ENCODE measurements around the gene KLF1. TPM values are rescaled to one million over a fixed set of nuclear protein-coding genes. Genes with fewer than 3 reads are reported as not detected.

KLF1 gene
- polyA plus RNA-seq, 1 experiment, result not detected

DNA sequence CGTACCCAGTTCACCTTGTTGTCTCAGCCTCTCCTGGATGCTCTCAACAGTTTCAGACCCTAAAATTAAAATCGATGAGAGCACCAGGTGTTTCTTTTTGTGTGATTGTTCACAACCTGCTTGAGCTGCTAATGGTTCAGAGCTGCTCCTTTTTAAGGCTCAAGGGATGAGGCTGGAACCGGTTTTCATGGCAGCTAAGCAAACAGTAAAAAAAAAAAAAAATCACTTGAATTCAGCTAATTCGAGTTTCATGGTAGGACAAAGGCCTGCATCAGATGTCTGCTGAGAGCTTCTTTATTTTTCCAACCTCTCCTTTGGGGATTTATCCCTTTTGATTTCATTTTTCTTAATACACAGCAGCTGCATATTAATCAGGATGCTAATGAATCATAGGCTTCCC, 25.6 kb upstream of the KLF1 start:
- Histone ChIP-seq H3K36me3 (ENCODE audit: control insufficient read depth, insufficient read depth, low read length) (no peaks in the 10 kb centered on the region), H3K4me3 (ENCODE audit: low read depth, low read length) (no peak overlapping the region), H3K27me3 (ENCODE audit: control insufficient read depth, insufficient read depth, low read length) (no peaks in the 10 kb centered on the region)
- TF ChIP-seq, protein P1, sequence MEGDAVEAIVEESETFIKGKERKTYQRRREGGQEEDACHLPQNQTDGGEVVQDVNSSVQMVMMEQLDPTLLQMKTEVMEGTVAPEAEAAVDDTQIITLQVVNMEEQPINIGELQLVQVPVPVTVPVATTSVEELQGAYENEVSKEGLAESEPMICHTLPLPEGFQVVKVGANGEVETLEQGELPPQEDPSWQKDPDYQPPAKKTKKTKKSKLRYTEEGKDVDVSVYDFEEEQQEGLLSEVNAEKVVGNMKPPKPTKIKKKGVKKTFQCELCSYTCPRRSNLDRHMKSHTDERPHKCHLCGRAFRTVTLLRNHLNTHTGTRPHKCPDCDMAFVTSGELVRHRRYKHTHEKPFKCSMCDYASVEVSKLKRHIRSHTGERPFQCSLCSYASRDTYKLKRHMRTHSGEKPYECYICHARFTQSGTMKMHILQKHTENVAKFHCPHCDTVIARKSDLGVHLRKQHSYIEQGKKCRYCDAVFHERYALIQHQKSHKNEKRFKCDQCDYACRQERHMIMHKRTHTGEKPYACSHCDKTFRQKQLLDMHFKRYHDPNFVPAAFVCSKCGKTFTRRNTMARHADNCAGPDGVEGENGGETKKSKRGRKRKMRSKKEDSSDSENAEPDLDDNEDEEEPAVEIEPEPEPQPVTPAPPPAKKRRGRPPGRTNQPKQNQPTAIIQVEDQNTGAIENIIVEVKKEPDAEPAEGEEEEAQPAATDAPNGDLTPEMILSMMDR (IDR thresholded peaks at IDR 0.05; ENCODE audit: insufficient read depth, low read depth, low read length), result no peak
- no peak for DNase-seq (ENCODE audit: low read depth)
- ChIA-PET CTCF (interaction anchor here (0.9 to 1.3 kb wide), 2 partner anchors 53 to 153 kb away, joined by 3 read pairs; no protein-coding TSS in a partner anchor), POLR2A (interaction anchor here (0.6 kb wide), 1 partner anchor 15 kb away, joined by 3 read pairs; no protein-coding TSS in a partner anchor)

DNA sequence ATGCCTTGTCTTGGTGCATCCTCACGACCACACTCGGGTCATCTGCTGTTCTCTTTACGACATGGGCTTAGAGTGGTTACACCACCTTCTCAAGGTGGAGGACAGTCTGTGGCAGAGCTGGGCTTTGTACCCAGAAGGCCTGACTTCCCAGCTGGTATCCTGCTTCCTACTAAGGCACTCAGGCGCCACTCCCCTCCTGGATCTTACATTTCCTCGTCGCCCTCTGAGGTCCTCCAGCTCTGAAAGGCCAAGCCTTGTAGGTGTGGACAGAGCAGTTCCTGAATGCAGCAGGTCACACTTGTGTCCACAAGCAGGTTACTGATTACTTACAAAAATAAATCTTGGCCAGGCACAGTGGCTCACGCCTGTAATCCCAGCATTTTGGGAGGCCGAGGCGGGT, 20.2 kb upstream of the KLF1 start:
- DNase-seq (ENCODE audit: low read depth), result no peak
- Histone ChIP-seq H3K4me3 (ENCODE audit: low read depth, low read length) (no peak overlapping the region), H3K27me3 (ENCODE audit: control insufficient read depth, insufficient read depth, low read length) (no peaks in the 10 kb centered on the region), H3K36me3 (ENCODE audit: control insufficient read depth, insufficient read depth, low read length) (no peaks in the 10 kb centered on the region)
- CTCF ChIA-PET, result interaction anchor here (0.6 to 0.7 kb wide), 2 partner anchors 57 to 147 kb away, joined by 3 read pairs; no protein-coding TSS in a partner anchor
- TF ChIP-seq, protein P1 (IDR thresholded peaks at IDR 0.05; ENCODE audit: insufficient read depth, low read depth, low read length), result no peak
- POLR2A ChIA-PET, result no interaction called here

DNA sequence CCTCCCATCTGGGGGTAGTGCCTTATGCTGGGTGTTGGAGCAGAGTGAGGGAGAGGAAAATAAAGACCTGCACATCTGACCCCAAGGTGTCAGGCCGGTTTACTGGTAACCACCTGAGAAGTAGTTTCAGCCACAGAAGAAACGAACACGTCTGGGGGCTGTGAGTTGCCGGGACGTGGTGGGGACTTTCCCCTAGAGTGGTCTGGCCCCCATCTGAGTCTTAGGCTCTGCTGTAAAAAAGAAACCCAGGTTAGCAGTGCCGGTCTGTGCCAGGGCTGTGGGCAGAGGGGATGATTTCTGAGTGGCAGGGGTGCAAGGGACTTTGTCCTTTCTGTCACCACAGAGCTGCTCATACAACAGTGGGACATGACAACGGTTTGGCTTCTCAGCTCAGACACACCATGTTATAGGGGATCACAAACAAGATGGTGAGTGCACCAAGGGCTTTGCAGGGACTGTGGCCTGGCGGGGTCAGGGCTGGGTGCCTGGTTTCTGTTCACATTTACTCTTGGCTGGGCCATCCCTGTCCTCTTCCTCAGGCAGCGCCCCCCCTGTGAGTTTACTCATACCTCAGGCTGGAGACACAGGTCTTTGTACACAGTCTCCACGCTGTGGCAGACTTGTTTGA, 13.0 kb upstream of the KLF1 start:
- POLR2A ChIA-PET, result no interaction called here
- Histone ChIP-seq H3K4me3 (ENCODE audit: low read depth, low read length) (no peak overlapping the region), H3K36me3 (ENCODE audit: control insufficient read depth, insufficient read depth, low read length) (peaks cover 5% of the 10 kb centered on the region), H3K27me3 (ENCODE audit: control insufficient read depth, insufficient read depth, low read length) (no peaks in the 10 kb centered on the region)
- DNase-seq (ENCODE audit: low read depth), result no peak
- CTCF ChIA-PET, result interaction anchor here (1.0 to 1.5 kb wide), 2 partner anchors 15 to 52 kb away, joined by 4 read pairs; no protein-coding TSS in a partner anchor
- TF ChIP-seq, protein P1 (IDR thresholded peaks at IDR 0.05; ENCODE audit: insufficient read depth, low read depth, low read length), result no peak

DNA sequence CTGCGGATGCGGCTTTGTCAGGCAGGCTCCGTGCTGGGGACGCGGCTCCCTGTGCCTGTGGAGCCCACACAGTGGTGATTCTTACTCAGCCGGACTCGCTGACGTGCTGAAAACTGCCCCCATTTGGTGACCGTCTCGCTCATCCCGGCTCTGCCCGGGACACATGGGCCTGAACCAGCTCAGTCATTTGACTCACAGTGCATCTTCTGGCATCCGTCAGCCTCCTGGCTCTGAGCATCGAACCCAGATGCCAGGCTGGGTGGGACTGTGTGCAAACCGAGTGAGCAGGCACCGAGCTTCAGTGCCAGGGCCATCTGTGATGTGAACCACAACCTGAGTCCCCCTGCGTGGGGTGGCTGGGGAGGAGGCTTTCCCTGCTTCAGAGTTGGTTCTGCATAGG, 9.5 kb upstream of the KLF1 start:
- ChIA-PET CTCF (no interaction called here), POLR2A (interaction anchor here (0.5 kb wide), 1 partner anchor 16 kb away, joined by 14 read pairs; no protein-coding TSS in a partner anchor)
- Histone ChIP-seq H3K36me3 (ENCODE audit: control insufficient read depth, insufficient read depth, low read length) (peaks cover 6% of the 10 kb centered on the region), H3K27me3 (ENCODE audit: control insufficient read depth, insufficient read depth, low read length) (no peaks in the 10 kb centered on the region), H3K4me3 (ENCODE audit: low read depth, low read length) (no peak overlapping the region)
- no peak for DNase-seq (ENCODE audit: low read depth)
- TF ChIP-seq, protein P1 (IDR thresholded peaks at IDR 0.05; ENCODE audit: insufficient read depth, low read depth, low read length), result no peak

DNA sequence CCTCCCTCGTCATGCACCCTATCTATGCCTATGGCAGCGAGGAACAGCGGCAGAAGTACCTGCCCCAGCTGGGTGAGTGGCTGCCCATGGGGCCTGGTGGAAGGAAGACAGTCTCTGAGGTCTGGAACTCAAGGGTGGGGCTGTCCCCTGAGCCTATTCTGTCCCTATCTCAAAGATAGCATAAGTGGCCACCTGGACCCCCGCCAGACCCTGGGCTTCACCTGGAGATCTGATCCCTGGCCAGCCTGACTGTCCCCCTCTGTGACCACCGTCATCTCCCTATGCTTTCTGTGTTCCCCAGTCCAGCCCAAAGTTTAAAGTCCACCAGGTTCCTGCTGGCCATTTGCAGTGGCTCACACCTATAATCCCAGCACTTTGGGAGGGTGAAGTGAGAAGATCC, 6.6 kb upstream of the KLF1 start:
- no peak for DNase-seq (ENCODE audit: low read depth)
- no peaks in the 10 kb centered on the region for H3K27me3 ChIP-seq (ENCODE audit: control insufficient read depth, insufficient read depth, low read length)
- no peak overlapping the region for H3K4me3 ChIP-seq (ENCODE audit: low read depth, low read length)
- ChIA-PET CTCF (no interaction called here), POLR2A (no interaction called here)
- peaks cover 6% of the 10 kb centered on the region for H3K36me3 ChIP-seq (ENCODE audit: control insufficient read depth, insufficient read depth, low read length)
- TF ChIP-seq, protein P1 (IDR thresholded peaks at IDR 0.05; ENCODE audit: insufficient read depth, low read depth, low read length), result no peak

Measured in BJ (cell line).